DND-41 (cell line): ENCODE results near the gene HYDIN.

Source experiments
- ATAC-seq: fragments of 200-7000 bp; cut with Tn5 transposase; 3 replicates; pipeline ENCODE4 v1.9.1; 2021; ENCODE audit warnings: low read depth; ENCODE audit not compliant: insufficient read depth
- DNase-seq: peaks from one replicate; pipeline ENCODE4 v3.0.0-alpha.2; 2020
- H2AFZ ChIP-seq: 2 replicates; pipeline ENCODE4 v1.6.0; 2012; ENCODE audit warnings: low read depth, low read length
- H3K27ac ChIP-seq: 2 replicates; pipeline ENCODE4 v1.5.1; 2012; ENCODE audit warnings: low read length, inconsistent platforms
- H3K27me3 ChIP-seq: fragments of 200-600 bp; sonication (generic); 2 replicates; pipeline ENCODE4 v1.6.0; 2012; ENCODE audit warnings: low read length, mild to moderate bottlenecking, inconsistent platforms; ENCODE audit not compliant: insufficient read depth, poor library complexity
- H3K36me3 ChIP-seq: 2 replicates; pipeline ENCODE4 v1.5.1; 2012; ENCODE audit warnings: low read length, inconsistent platforms; ENCODE audit not compliant: insufficient read depth
- H3K4me1 ChIP-seq: 2 replicates; pipeline ENCODE4 v1.5.1; 2012; ENCODE audit warnings: mild to moderate bottlenecking, low read length; ENCODE audit not compliant: insufficient read depth
- H3K4me2 ChIP-seq: 2 replicates; pipeline ENCODE4 v1.6.0; 2012; ENCODE audit warnings: mild to moderate bottlenecking, moderate library complexity, low read length, inconsistent platforms; ENCODE audit not compliant: insufficient read depth
- H3K4me3 ChIP-seq, 2 experiments: fragments of 200-600 bp in 1 of 2; shearing (Covaris generic) in 1 of 2; 2 replicates each; pipeline ENCODE4 v1.5.1; 2012 to 2016; ENCODE audit warnings: inconsistent platforms in 2 of 2, low read length in 2 of 2, mild to moderate bottlenecking in 2 of 2, low read depth in 1 of 2, moderate library complexity in 1 of 2
- H3K79me2 ChIP-seq: 2 replicates; pipeline ENCODE4 v1.6.0; 2012; ENCODE audit warnings: low read length, inconsistent platforms; ENCODE audit not compliant: insufficient read depth
- H3K9ac ChIP-seq: 2 replicates; pipeline ENCODE4 v1.6.0; 2012; ENCODE audit warnings: low read depth, mild to moderate bottlenecking, inconsistent platforms, low read length, moderate library complexity
- H3K9me3 ChIP-seq: 2 replicates; pipeline ENCODE4 v1.5.1; 2012; ENCODE audit warnings: low read length, moderate library complexity, mild to moderate bottlenecking, inconsistent platforms; ENCODE audit not compliant: insufficient read depth, severe bottlenecking
- H4K20me1 ChIP-seq: 2 replicates; pipeline ENCODE4 v1.6.0; 2012; ENCODE audit warnings: low read length; ENCODE audit not compliant: insufficient read depth
- EZH2 ChIP-seq: IDR thresholded peaks from 3 replicates; pipeline ENCODE4 v1.6.1; 2012; ENCODE audit warnings: borderline replicate concordance, low read depth, mild to moderate bottlenecking, moderate library complexity, low read length, inconsistent platforms; ENCODE audit not compliant: severe bottlenecking
- TF ChIP-seq, protein P1 (sequence below): IDR thresholded peaks from 2 replicates; pipeline ENCODE4 v1.5.1; 2012; ENCODE audit warnings: borderline replicate concordance, low read length, moderate library complexity, mild to moderate bottlenecking; ENCODE audit not compliant: poor library complexity, severe bottlenecking; ENCODE audit errors: extremely low read depth

The HYDIN gene

DNA sequence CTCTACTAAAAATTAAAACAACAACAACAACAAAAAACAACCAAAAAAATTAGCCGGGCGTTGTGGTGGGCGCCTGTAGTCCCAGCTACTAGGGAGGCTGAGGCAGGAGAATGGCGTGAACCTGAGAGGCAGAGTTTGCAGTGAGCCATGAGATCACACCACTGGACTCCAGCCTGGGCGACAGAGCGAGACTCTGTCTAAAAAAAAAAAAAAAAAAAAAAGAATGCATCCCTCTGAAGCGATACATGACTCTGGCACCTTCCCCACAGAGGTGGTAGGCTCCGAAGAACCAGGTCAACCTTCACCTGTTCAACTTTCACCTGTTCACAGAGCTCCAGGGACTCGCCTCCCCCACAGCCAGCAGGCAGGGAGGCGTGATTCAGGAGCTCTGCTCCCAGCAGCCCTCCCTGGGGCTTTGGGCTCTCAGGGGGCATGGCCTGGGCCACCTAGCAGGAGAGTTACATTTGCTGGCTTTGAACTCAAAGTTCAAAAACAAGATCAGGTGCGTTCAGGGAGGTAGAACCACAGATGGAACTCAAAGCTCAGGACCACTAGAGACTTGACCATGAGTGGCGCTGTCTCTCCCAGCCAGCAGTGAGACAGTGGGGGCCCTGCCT lies 435.1 kb downstream of the HYDIN start:
- ATAC-seq, result no peak
- no peak for TF ChIP-seq EZH2
- TF ChIP-seq, protein P1, sequence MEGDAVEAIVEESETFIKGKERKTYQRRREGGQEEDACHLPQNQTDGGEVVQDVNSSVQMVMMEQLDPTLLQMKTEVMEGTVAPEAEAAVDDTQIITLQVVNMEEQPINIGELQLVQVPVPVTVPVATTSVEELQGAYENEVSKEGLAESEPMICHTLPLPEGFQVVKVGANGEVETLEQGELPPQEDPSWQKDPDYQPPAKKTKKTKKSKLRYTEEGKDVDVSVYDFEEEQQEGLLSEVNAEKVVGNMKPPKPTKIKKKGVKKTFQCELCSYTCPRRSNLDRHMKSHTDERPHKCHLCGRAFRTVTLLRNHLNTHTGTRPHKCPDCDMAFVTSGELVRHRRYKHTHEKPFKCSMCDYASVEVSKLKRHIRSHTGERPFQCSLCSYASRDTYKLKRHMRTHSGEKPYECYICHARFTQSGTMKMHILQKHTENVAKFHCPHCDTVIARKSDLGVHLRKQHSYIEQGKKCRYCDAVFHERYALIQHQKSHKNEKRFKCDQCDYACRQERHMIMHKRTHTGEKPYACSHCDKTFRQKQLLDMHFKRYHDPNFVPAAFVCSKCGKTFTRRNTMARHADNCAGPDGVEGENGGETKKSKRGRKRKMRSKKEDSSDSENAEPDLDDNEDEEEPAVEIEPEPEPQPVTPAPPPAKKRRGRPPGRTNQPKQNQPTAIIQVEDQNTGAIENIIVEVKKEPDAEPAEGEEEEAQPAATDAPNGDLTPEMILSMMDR, result no peak
- H3K4me2 ChIP-seq, result no peak overlapping the region

GRCh38 chr16:70793851-70794502 lies 436.5 kb downstream of the HYDIN start:
- no peaks in the 10 kb centered on the region for H3K27me3 ChIP-seq
- H4K20me1 ChIP-seq, result peaks cover 61% of the 10 kb centered on the region; the same call in 1 of the 2 replicates
- no peaks in the 10 kb centered on the region for H3K9me3 ChIP-seq
- H3K4me2 ChIP-seq, result no peak overlapping the region
- H3K36me3 ChIP-seq, result peaks cover 6% of the 10 kb centered on the region; the same call in 1 of the 2 replicates
- TF ChIP-seq, protein P1, result no peak
- TF ChIP-seq EZH2, result no peak
- H3K4me1 ChIP-seq, result peaks cover 11% of the 10 kb centered on the region
- no peak overlapping the region for H2AFZ ChIP-seq
- DNase-seq (no peak), ATAC-seq (no peak)
- no peak overlapping the region for H3K27ac ChIP-seq
- H3K4me3 ChIP-seq, result no peak overlapping the region
- H3K79me2 ChIP-seq, result peaks cover 83% of the 10 kb centered on the region
- H3K9ac ChIP-seq, result no peak overlapping the region

More for the DNA sequence above, 435.1 kb downstream of the HYDIN start:
- peaks cover 86% of the 10 kb centered on the region for H3K79me2 ChIP-seq
- H3K9ac ChIP-seq, result no peak overlapping the region
- peaks cover 48% of the 10 kb centered on the region; the same call in 1 of the 2 replicates for H4K20me1 ChIP-seq
- H3K27me3 ChIP-seq, result no peaks in the 10 kb centered on the region
- no peak overlapping the region for H2AFZ ChIP-seq
- H3K9me3 ChIP-seq, result no peaks in the 10 kb centered on the region
- no peak overlapping the region for H3K4me3 ChIP-seq
- DNase-seq, result no peak
- H3K27ac ChIP-seq, result no peak overlapping the region
- peaks cover 9% of the 10 kb centered on the region; the same call in 1 of the 2 replicates for H3K36me3 ChIP-seq
- peaks cover 25% of the 10 kb centered on the region for H3K4me1 ChIP-seq

DNA sequence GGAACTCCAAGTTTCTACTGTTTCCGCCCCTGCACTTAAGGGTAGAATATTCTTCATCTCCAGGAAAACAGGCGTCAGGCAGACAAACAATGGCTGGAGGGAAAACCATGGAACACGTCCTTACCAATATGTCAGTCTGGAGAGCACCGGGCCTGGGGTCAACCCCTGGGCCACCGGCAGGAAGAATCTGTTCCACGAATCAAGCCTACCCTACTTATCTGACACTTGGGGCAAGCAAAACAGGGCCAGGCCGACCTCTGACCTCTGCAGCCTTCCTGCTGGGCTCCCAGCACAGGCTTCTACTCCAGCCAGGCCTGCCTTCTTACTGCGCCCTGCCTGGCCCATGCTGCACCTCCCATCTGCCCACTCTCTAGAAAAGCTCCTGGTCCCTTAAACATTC lies 439.7 kb downstream of the HYDIN start:
- Histone ChIP-seq H3K79me2 (peaks cover 64% of the 10 kb centered on the region), H3K27me3 (no peaks in the 10 kb centered on the region), H3K4me1 (no peaks in the 10 kb centered on the region), H3K9me3 (no peaks in the 10 kb centered on the region), H3K9ac (no peak overlapping the region), H2AFZ (no peak overlapping the region), H3K27ac (no peak overlapping the region), H3K4me3 (no peak overlapping the region), H3K4me2 (no peak overlapping the region), H3K36me3 (peaks cover 12% of the 10 kb centered on the region), H4K20me1 (peaks cover 82% of the 10 kb centered on the region)
- ATAC-seq (no peak), DNase-seq (no peak)
- TF ChIP-seq, protein P1, result no peak
- no peak for TF ChIP-seq EZH2
